Body of pancreas (tissue), 4 donors: Measurements from ENCODE around the gene PTCD1.

Experiments
- CTCF ChIP-seq, 7 experiments: fragments of 450-650 bp in 4 of 7; fragments of 200-600 bp in 3 of 7; sonication (generic) in 3 of 7; IDR thresholded peaks; one replicate each; pipeline ENCODE4 v1.5.1; 2016 to 2019; ENCODE audit warnings: antibody characterized with exemption in 7 of 7
- POLR2A ChIP-seq, 3 donors: fragments of 450-650 bp; IDR thresholded peaks; one replicate each; pipeline ENCODE4 v1.6.1; 2016; ENCODE audit warnings: antibody characterized with exemption in 3 of 3, mild to moderate bottlenecking in 2 of 3

- no peak for TF ChIP-seq CTCF (IDR thresholded peaks at IDR 0.05)
- TF ChIP-seq POLR2A (IDR thresholded peaks at IDR 0.05): no peak
These were observed 39.0 kb downstream of the PTCD1 start for GRCh38 chr7:99399597-99399996.
